Stimulated activated CD8-positive, alpha-beta memory T cell treated with anti-CD3 and anti-CD28 coated beads, Interleukin-2, amount 100 ng/mL, for 1 hour (primary cell): ENCODE results near the gene NWD2.
"Not testable (repeated sequence)": the region's sequence is repeated elsewhere in the genome, so short reads cannot be mapped to it uniquely, and the experiment has no call there.

ENCODE experiments used
- DNase-seq, 2 donors: peaks; one replicate each; pipeline ENCODE4 v3.0.0-alpha.2; 2020; ENCODE audit warnings: low read depth in 2 of 2

NWD2 gene

GRCh38 chr4:37392521-37393255 is 148.1 kb downstream of the NWD2 start:
- no peak for DNase-seq

GRCh38 chr4:37393321-37393720 is 148.8 kb downstream of the NWD2 start:
- DNase-seq, result no peak

GRCh38 chr4:37393889-37394288 is 149.3 kb downstream of the NWD2 start:
- DNase-seq, result no peak

GRCh38 chr4:37397505-37397904 is 153.0 kb downstream of the NWD2 start:
- no peak for DNase-seq

GRCh38 chr4:37400241-37400881 is 155.8 kb downstream of the NWD2 start:
- no peak for DNase-seq

- DNase-seq, result not testable (repeated sequence)
Measured at GRCh38 chr4:37407938-37408826, 163.6 kb downstream of the NWD2 start.

- DNase-seq, result not testable (repeated sequence)
Measured at GRCh38 chr4:37413612-37414011, 169.1 kb downstream of the NWD2 start.

GRCh38 chr4:37415845-37416369 is 171.4 kb downstream of the NWD2 start:
- DNase-seq, result no peak

GRCh38 chr4:37421614-37422013 is 177.1 kb downstream of the NWD2 start:
- DNase-seq, result no peak

- no peak for DNase-seq
Measured at GRCh38 chr4:37422102-37422501, 177.6 kb downstream of the NWD2 start.

GRCh38 chr4:37422638-37423037 is 178.1 kb downstream of the NWD2 start:
- no peak for DNase-seq

GRCh38 chr4:37423310-37423709 is 178.8 kb downstream of the NWD2 start:
- DNase-seq, result no peak

GRCh38 chr4:37424753-37425152 is 180.2 kb downstream of the NWD2 start:
- DNase-seq, result no peak

GRCh38 chr4:37425857-37426256 is 181.3 kb downstream of the NWD2 start:
- no peak for DNase-seq

GRCh38 chr4:37427193-37427592 is 182.7 kb downstream of the NWD2 start:
- DNase-seq, result no peak

GRCh38 chr4:37429906-37430305 is 185.4 kb downstream of the NWD2 start:
- no peak for DNase-seq

GRCh38 chr4:37430718-37431416 is 186.3 kb downstream of the NWD2 start:
- DNase-seq, result no peak

- no peak for DNase-seq
Measured at GRCh38 chr4:37431417-37431743, 186.8 kb downstream of the NWD2 start.

GRCh38 chr4:37434469-37434868 is 189.9 kb downstream of the NWD2 start:
- DNase-seq, result no peak

GRCh38 chr4:37436546-37436945 is 192.0 kb downstream of the NWD2 start:
- no peak for DNase-seq

GRCh38 chr4:37437163-37437562 is 192.6 kb downstream of the NWD2 start:
- no peak for DNase-seq
